Body of pancreas (tissue), 4 donors: ENCODE measurements around the gene DYNC2H1.

Source experiments
- CTCF ChIP-seq, 7 experiments: fragments of 450-650 bp in 4 of 7; fragments of 200-600 bp in 3 of 7; sonication (generic) in 3 of 7; IDR thresholded peaks; one replicate each; pipeline ENCODE4 v1.5.1; 2016 to 2019; ENCODE audit warnings: antibody characterized with exemption in 7 of 7
- POLR2A ChIP-seq, 3 donors: fragments of 450-650 bp; IDR thresholded peaks; one replicate each; pipeline ENCODE4 v1.6.1; 2016; ENCODE audit warnings: antibody characterized with exemption in 3 of 3, mild to moderate bottlenecking in 2 of 3

GRCh38 chr11:103441021-103441420 is 331.8 kb downstream of the DYNC2H1 start:
- no peak for TF ChIP-seq CTCF (IDR thresholded peaks at IDR 0.05)
- no peak for TF ChIP-seq POLR2A (IDR thresholded peaks at IDR 0.05)
